ENCODE data around the gene KCNH4. TPM values are rescaled to one million over a fixed set of nuclear protein-coding genes. Genes with fewer than 3 reads are reported as not detected.

KCNH4 gene
- total and polyA plus RNA-seq, 2 of the 13 experiments (the other 11 are each of a cell fraction or from before 2014, with no cell fraction given): 0.01 to 0.09 TPM

- TF ChIP-seq HBP1 (CRISPR knock-in tag; IDR thresholded peaks at IDR 0.05; ENCODE audit: low read depth): no peak
- no peak for TF ChIP-seq MED13 (CRISPR knock-in tag; IDR thresholded peaks at IDR 0.05)
- TF ChIP-seq ZNF646 (CRISPR knock-in tag; IDR thresholded peaks at IDR 0.05): no peak
- TF ChIP-seq ZC3H4 (CRISPR knock-in tag; IDR thresholded peaks at IDR 0.05; ENCODE audit: borderline replicate concordance): no peak
- no peak for TF ChIP-seq ZNF788 (CRISPR knock-in tag; IDR thresholded peaks at IDR 0.05; ENCODE audit: borderline replicate concordance)
- no peak for TF ChIP-seq SNAPC4 (CRISPR knock-in tag; IDR thresholded peaks at IDR 0.05)
- no peak for TF ChIP-seq CSRNP2 (CRISPR knock-in tag; conservative IDR thresholded peaks at IDR 0.05; ENCODE audit: low read depth)
- no peak for TF ChIP-seq FOXA1 (IDR thresholded peaks at IDR 0.05)
- TF ChIP-seq FOXA1 (CRISPR knock-in tag; IDR thresholded peaks at IDR 0.05): peak; percentile 43; the same call in 1 of the 2 replicates
- TF ChIP-seq SNAI1 (CRISPR knock-in tag; IDR thresholded peaks at IDR 0.05; ENCODE audit: borderline replicate concordance): no peak
- no peak for TF ChIP-seq TCF12 (IDR thresholded peaks at IDR 0.05)
- no peak for TF ChIP-seq TCF12 (CRISPR knock-in tag; IDR thresholded peaks at IDR 0.05)
- TF ChIP-seq IKZF1 (IDR thresholded peaks at IDR 0.05): no peak
- peak; percentile 8; the same call in 1 of the 2 replicates for TF ChIP-seq ZNF3 (CRISPR knock-in tag; IDR thresholded peaks at IDR 0.05)
Measured at GRCh38 chr17:42182927-42183734, 2.2 kb upstream of the KCNH4 start (continued).

All from HepG2 (cell line).